GM18858 (cell line): ENCODE results near the gene LRRK2.
"Not testable (repeated sequence)": the region's sequence is repeated elsewhere in the genome, so short reads cannot be mapped to it uniquely, and the experiment has no call there.

Source experiments
- ATAC-seq: cut with Tn5 transposase; IDR thresholded peaks from one replicate; pipeline ENCODE4 v1.9.1; 2021; ENCODE audit not compliant: unreplicated experiment

Gene LRRK2

DNA sequence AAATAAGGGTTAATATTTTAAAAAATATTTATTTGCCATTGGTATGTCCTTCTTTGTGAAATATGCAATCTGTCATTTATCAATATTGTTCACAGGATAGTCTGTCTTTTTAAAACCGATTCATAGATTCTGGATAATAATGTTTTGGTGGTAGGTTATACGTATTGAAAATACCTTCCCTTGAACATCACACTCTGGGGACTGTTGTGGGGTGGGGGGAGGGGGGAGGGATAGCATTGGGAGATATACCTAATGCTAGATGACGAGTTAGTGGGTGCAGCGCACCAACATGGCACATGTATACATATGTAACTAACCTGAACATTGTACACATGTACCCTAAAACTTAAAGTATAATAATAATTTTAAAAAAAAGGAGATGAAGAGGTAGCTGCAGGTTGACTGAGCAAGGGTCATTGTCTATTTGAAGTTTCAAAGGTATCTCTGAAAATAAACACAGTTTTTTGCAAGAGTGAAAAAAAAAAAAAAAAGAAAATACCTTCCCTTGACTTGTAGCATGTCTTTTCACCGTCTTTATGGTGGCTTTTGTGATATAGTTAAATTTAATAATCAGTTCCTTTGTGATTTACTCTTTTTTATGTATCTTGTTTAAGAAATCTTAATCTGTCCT, 19.8 kb downstream of the LRRK2 start:
- ATAC-seq, result not testable (repeated sequence)

- no peak for ATAC-seq
Observed at GRCh38 chr12:40248034-40248433, 23.2 kb downstream of the LRRK2 start.

- peak; percentile 55 for ATAC-seq
Observed at GRCh38 chr12:40248585-40249297, 23.9 kb downstream of the LRRK2 start.

DNA sequence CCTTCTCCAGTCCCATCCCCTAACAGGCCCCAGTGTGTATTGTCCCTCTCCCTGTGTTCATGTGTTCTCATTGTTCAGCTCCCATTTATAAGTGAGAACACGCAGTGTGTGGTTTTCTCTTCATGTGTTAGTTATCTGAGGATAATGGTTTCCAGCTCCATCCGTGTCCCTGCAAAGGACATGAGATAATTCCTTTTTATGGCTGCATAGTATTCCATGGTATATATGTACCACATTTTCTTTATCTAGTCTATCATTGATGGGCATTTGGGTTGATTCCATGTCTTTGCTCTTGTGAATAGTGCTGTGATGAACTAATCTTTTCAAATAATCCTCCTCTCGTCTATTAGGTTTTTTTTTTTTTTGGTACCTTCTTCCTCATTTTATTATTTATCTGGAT, 25.9 kb downstream of the LRRK2 start:
- not testable (repeated sequence) for ATAC-seq

- ATAC-seq, result no peak
Observed at GRCh38 chr12:40253936-40254335, 29.1 kb downstream of the LRRK2 start.

DNA sequence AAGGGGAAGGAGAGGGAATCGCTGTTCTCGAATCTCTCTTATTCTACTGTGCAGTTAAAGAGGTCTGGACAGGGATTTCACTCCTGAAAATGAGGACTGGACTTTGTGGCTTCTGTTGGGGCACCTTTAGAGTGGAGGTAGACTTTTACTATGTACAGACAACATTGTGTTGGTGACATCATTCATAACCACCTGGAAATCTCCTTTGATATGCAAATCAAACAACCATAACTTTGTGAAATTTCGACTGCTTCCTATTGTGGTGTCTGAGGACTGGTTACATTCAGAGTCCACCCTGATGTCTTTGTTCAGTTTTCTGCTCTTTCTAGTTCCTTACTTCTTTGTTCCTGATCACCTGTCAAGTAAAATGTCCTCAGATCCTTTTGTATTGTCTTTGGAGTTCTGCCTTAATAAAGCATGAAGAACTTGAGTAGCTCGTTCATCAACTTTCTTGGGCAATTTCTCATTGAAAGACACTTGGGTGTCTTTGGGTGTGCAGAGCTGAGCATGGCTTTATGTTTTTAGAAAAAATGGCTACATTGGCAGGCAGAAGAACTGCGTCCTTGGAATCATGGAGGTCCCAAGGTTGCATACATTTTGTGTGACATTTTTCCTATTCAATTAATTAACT, 29.8 kb downstream of the LRRK2 start:
- no peak for ATAC-seq

- ATAC-seq, result no peak
Observed at GRCh38 chr12:40258371-40258770, 33.6 kb downstream of the LRRK2 start.

DNA sequence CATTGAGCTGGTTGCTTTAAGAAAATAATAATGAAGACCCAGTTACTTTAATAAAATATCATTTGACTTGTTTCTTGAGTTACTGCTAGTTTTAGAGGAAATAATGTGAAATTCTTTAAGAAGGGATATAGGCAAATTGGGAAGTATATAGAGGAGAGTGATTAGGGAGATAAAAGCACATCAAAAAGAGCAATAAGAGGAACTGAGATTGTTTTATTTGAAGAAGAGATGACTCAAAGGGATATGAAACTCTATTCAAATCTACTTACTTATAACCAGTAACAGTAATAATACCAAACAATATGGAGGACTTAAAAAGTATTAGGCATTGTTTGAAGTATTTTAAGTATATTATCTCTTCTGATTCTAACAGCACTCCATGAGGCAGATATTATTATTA, 37.1 kb downstream of the LRRK2 start:
- ATAC-seq, result peak; percentile 83

- ATAC-seq, result peak; percentile 64
Observed at GRCh38 chr12:40262657-40263056, 37.9 kb downstream of the LRRK2 start.

- no peak for ATAC-seq
Observed at GRCh38 chr12:40263616-40264409, 39.0 kb downstream of the LRRK2 start.

DNA sequence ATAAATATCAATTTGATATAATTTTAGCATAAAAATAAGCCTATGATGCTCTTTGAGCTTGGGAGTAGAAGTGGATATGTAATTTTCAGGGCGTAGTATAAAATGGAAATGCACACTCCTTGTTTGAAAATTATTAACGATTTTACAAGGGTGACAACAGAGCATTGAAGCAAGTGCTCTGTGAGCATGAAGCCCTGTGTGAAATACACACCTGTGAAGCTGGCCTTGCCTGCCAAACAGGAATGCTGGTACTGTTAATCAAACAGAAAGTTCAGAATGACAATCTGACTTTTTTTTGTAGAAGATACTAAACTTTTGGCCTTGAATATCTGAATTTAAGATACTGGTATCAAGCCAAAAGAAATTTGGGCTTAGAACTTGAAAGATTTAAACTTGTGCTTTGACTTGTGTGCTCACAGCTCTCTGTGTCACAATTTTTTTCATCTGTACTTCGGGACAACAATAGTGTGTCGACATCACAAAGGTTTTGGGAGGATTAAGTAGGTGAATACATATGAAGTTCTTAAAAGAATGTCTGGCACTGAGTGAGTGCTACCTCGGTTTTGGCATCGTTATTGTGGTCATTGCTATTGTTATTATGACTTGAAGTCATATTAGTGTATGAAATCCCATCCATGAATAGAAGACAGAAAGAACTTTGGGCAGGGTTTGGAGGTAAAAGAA, 47.3 kb downstream of the LRRK2 start:
- no peak for ATAC-seq

DNA sequence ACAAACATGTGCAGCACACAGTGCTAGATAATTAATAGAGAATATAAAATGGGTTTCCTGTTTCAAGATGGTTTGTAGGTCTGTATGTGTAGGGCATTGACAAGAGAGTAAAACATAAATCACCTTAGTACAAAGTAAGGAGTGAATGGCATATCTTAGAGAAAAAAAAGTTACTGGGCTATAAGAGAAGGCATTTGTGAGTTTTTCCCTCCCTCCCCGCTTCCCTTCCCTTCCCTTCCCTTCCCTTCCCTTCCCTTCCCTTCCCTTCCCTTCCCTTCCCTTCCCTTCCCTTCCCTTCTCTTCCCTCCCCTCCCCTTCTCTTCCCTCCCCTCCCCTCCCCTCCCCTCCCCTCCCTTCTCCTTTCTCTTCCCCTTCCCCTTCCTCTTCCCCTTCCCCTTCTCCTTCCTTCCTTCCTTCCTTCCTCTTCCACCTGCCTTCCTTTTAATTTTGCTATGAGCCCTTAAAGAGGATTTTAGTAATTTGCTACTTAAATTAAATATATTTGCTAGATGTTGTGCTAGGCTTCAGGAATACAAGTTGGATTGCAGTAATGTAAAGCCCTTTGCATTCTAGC, 57.1 kb downstream of the LRRK2 start:
- no peak for ATAC-seq

DNA sequence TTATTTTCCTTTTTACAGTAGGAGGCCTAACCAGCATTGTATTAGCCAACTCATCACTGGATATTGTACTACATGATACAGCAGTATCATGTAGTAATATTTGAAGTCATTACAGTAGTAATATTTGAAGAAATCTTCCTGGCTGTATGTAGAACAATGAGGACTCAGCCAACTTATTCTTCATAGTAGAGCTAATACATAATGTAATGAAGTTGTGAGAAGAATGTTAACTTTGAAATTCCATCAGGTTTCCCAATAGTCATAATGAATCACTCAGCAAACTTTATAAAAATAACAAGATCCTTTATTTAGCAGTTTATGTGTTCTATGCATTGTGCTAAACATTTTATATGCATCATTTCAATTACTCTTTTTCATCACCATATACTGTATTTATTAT, 61.8 kb downstream of the LRRK2 start:
- no peak for ATAC-seq

- no peak for ATAC-seq
Observed at GRCh38 chr12:40287369-40287975, 62.7 kb downstream of the LRRK2 start.

GRCh38 chr12:40292788-40293429, 68.1 kb downstream of the LRRK2 start:
- no peak for ATAC-seq

GRCh38 chr12:40298341-40298740, 73.5 kb downstream of the LRRK2 start:
- ATAC-seq, result no peak

- no peak for ATAC-seq
Observed at GRCh38 chr12:40300490-40300889, 75.7 kb downstream of the LRRK2 start.

GRCh38 chr12:40309001-40309400, 84.2 kb downstream of the LRRK2 start:
- ATAC-seq, result no peak

- ATAC-seq, result no peak
Observed at GRCh38 chr12:40310211-40310610, 85.4 kb downstream of the LRRK2 start.

DNA sequence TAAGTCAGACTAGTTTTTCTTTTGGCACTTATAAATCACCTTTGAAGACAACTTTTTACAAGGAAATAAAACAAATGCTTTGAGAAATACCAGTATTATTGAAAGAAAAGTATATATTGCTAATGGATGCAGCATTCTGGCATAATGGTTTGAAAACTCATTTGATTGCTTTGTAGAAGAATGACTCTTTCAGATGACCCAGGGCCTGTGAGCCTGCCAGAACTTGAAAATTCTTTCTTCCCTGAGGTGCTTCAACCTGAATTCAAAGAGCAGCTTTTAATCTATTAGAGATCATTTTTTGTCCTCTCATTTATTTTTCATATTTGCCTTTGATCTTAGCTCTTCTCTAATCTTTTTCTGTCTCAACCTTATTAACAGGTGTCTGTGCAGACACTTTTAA, 87.4 kb downstream of the LRRK2 start:
- no peak for ATAC-seq
